ENCODE measurements around the gene GOT1.

GOT1 gene

GRCh38 chr10:99432881-99433280 is 2.5 kb upstream of the GOT1 start:
- no peak for DNase-seq

DNA sequence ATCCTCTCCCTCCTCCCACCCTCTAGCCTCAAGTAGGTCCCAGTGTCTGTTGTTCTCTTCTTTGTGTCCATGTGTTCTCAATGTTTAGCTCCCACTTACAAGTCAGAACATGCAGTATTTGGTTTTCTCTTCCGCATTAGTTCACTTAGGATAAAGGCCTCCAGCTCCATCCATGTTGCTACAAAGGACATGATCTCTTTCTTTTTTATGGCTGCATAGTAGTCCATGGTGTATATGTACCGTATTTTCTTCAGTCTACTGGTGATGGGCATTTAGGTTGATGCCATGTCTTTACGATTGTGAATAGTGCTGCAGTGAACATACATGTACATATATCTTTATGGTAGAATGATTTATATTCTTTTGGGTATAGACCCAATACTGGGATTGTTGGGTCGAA is 1.6 kb upstream of the GOT1 start:
- DNase-seq: no peak

GRCh38 chr10:99431190-99431760 is 851 bp upstream of the GOT1 start:
- no peak for DNase-seq

- DNase-seq: no peak
Observed at GRCh38 chr10:99430116-99430450, 341 bp downstream of the GOT1 start.

GRCh38 chr10:99429517-99430095 is 818 bp downstream of the GOT1 start:
- no peak for DNase-seq

DNA sequence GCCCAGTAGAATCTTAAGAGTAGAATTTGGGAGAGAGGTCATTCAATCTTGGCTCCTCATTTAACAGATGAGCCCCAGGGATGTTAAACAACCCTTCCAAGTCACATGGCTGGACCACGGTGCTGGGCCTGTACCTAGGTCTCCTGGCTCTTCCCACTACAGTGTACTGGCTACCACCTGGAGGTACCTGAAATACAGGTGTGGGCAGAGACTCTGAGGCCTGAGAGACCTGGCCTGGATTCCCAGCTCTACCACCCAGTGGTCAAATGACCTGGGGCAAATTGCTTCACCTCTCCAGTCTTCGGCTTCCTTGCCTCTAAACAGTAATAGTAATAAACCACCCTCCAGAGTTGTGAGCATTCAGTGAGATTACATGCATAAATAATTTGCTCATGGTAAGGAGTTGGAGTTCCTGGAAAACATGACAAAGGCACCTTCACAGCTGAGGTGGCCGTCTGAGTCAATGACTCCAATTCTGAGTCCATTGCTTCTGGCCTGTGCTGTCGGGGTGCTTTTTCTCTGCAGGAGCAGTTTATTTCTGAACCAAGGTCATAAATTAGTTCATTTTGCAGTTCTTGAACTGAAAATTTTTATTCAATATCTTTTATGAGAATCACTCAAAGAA is 2.7 kb downstream of the GOT1 start:
- no peak for DNase-seq

GRCh38 chr10:99426689-99427088 is 3.7 kb downstream of the GOT1 start:
- no peak for DNase-seq

- DNase-seq: no peak
Observed at GRCh38 chr10:99425204-99425603, 5.2 kb downstream of the GOT1 start.

DNA sequence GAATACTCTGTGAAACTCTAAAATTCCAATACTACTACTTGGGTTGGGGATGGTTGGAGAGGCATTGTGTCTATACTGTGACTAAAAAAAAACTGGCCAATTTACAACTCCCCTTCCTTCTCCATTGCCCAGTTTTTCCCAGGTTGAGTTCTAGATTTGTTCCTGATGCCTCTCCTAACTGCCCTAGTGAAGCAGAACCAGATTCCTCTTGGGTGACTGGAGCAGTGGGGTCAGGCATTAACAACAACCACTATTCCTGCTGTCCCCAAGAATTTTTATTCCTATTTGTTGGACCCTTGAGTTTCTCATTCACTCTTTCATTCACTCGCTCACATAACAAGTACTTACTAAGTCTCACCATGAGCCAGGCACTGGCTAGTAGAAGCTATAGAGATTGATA is 5.8 kb downstream of the GOT1 start:
- DNase-seq: no peak

DNA sequence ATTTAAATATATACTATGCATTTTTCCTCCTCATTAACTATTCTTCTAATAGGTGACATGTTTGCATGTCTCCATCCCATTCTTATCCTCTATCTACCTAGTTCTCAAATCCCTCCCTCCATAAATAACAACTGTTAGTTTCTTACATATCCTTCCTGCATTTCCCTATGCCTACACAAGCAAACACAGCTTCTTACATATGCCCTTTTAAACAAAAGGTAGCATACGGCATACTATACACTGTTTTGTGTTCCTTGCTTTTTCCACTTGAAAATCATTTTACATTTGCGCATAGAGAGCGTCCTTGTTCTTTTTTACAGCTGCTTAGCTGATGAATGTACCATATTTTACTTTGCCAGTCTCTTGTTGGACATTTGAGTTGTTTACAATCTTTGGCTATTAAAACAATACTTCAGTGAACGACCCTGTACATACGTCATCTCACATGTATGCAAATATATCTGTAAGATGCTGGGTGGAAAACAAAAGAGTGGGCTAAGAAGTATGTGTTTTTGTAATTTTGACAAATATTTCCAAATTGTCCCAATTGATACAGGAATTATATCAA is 7.8 kb downstream of the GOT1 start:
- DNase-seq: no peak

GRCh38 chr10:99421233-99421739 is 9.1 kb downstream of the GOT1 start:
- DNase-seq: no peak

DNA sequence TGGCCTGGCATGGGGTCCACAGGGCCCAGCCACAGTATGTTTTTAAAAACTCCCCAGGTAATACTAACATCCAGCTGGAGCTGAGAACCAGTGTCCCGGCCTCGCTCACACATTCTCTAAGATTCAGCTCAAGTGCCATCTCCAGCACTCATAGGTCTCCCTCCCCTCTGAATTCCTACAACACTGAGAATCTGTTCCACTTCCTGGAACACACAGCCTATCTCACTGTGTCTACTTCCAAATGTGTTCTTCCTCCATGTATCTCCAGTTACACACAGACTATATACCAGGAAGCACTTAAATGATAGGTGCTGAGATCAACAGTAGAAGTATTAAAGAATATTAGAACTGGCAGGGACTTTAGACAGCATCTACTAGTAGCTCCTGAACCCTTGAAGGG is 10.7 kb downstream of the GOT1 start:
- DNase-seq: no peak

GRCh38 chr10:99418910-99419624 is 11.4 kb downstream of the GOT1 start:
- no peak for DNase-seq

- DNase-seq: no peak
Observed at GRCh38 chr10:99412099-99412498, 18.3 kb downstream of the GOT1 start.

GRCh38 chr10:99411546-99411945 is 18.9 kb downstream of the GOT1 start:
- DNase-seq: no peak

- no peak for DNase-seq
Observed at GRCh38 chr10:99410876-99411275, 19.5 kb downstream of the GOT1 start.

- DNase-seq: no peak
Observed at GRCh38 chr10:99410146-99410545, 20.3 kb downstream of the GOT1 start.

DNA sequence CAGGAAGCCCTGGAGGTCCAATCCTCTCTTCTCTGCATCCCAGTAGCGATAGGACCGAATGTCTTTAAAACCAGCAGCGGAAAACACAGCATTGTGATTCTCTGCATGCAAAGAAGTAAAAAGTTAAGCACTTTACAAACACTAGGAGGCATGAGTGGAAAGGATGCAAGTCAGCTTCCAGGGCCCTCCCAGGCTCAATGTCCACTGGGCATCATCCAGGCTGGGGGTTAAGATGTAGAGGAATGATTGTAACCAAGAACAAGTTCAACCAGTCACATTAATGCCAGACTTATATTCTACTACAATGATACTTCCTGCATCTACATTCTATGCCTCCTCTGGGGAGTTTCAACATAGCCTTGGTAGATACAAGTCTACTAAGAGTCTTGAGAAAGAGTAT is 24.3 kb downstream of the GOT1 start:
- no peak for DNase-seq

- DNase-seq: no peak
Observed at GRCh38 chr10:99403674-99404073, 26.8 kb downstream of the GOT1 start.

DNA sequence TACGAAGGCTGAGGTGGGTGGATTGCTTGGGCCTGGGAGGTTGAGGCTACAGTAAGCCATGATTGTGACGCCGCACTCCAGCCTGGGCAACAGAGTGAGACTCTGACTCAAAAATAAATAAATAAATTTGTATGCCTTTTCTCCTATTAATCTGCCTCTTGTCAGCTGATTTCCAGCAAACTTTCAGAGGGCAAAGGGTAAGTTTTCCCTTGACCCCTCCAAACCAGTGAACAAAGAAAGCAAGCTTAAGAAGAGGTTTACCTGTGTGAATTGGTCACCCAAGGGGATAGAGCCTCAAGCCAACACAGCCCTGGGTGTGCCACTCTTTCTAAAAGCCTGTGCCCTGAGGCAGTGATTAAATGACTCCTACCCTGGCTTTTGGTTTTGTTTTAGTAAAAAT is 30.8 kb downstream of the GOT1 start:
- DNase-seq: no peak

DNA sequence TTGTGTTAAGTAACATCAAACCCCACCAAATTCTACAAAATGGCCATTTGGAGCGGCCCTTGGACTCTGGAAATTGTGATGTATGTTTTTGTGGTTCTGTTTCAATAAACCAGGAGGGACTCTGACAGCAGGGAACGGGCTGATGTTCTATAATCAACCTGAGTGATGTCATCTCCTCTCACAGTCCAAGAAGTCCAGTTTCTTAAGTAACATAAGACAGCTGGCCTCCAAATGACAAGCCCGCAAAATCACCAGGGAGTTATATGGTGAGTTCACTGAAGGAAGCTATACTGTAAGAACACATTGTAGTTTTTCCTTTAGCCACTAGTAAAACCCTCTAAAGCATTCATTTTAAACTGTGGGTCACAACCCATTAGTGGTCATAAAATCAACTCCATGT is 34.0 kb downstream of the GOT1 start:
- DNase-seq: no peak

- no peak for DNase-seq
Observed at GRCh38 chr10:99395750-99396445, 34.5 kb downstream of the GOT1 start.

DNA sequence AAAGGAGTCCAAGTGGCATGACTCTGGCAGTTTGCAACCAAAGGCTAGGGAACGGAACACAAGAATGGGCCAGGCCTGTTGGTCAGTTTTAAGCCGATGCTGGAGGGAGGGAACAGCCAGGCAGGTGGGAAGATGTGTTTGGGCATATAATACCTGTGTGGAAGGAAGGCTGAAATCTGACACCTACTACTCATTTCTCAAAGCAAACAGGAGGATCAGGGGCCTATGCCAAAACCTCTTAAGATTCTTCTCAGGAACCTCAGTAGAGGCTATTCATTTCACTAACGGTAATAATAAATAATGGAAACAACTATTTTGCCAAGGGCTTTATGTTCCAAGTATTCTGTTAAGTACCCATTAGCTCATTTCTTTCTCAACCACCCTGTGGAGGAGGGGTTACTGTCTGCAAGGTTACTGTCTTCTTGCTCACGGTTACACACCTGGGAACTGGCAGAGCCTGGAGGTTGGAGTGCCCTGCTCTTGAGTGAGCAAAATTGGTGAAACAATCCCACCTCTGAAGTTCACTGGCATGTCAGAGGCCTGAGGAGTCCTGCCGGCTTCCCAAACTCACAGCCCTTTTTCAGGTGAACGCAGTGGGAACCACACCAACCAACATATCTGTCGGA is 35.5 kb downstream of the GOT1 start:
- no peak for DNase-seq

All from NCI-H1694 (cell line).